Peyer's patch (tissue), 4 donors: Measurements from ENCODE around the gene VPS16. TPM values are rescaled to one million over a fixed set of nuclear protein-coding genes. Genes with fewer than 3 reads are reported as not detected.

ENCODE experiments used
- DNase-seq, 3 donors: peaks; one replicate each; pipeline ENCODE4 v3.0.0-alpha.2; 2017 to 2019
- H3K27ac ChIP-seq, 4 donors: fragments of 200-600 bp; sonication (generic); one replicate each; pipeline ENCODE4 v1.5.1; 2016 to 2019
- H3K27me3 ChIP-seq, 2 donors: fragments of 200-600 bp; sonication (generic); one replicate each; pipeline ENCODE4 v1.5.1; 2019
- H3K36me3 ChIP-seq, 3 donors: fragments of 200-600 bp; sonication (generic); one replicate each; pipeline ENCODE4 v1.5.1; 2016 to 2019
- H3K4me1 ChIP-seq, 4 donors: fragments of 200-600 bp; sonication (generic); one replicate each; pipeline ENCODE4 v1.5.1; 2016 to 2019
- H3K4me3 ChIP-seq, 4 donors: fragments of 200-600 bp; sonication (generic); 1 replicate in 3 of 4; 2 replicates in 1 of 4; pipeline ENCODE4 v1.5.1; 2016 to 2019; ENCODE audit warnings: mild to moderate bottlenecking in 1 of 4
- H3K9me3 ChIP-seq, 4 donors: fragments of 200-600 bp; sonication (generic); one replicate each; pipeline ENCODE4 v1.5.1; 2016 to 2019; ENCODE audit warnings: mild to moderate bottlenecking in 1 of 4
- CTCF ChIP-seq, 6 experiments: fragments of 450-650 bp in 4 of 6; fragments of 200-600 bp in 2 of 6; sonication (generic) in 1 of 6; IDR thresholded peaks; one replicate each; pipeline ENCODE4 v1.5.1; 2017 to 2019; ENCODE audit warnings: antibody characterized with exemption in 6 of 6, mild to moderate bottlenecking in 3 of 6, moderate library complexity in 1 of 6
- POLR2A ChIP-seq, 2 donors: fragments of 450-650 bp; IDR thresholded peaks; one replicate each; pipeline ENCODE4 v1.5.1; 2017; ENCODE audit warnings: antibody characterized with exemption in 2 of 2, mild to moderate bottlenecking in 2 of 2, moderate library complexity in 2 of 2
- total RNA-seq, 4 donors: library from RNA; depleted of rRNA; stranded (reverse); fragments of >200 nt; gene quantifications; one replicate each; pipeline ENCODE4 v1.1.0, GENCODE V29; 2016

VPS16 gene
- total RNA-seq, 4 donors from 2014 or later: 43.7 to 54.6 (median 45.1) TPM

- Histone ChIP-seq H3K9me3 (no peaks in the 10 kb centered on the region), H3K4me3 (peak overlapping the region; percentile 73 to 99 (median 94)), H3K4me1 (peaks cover 0 to 35% (median 4%) of the 10 kb centered on the region in 4 donors), H3K27ac (peak overlapping the region; percentile 77 to 91 (median 82)), H3K27me3 (no peaks in the 10 kb centered on the region), H3K36me3 (no peaks in the 10 kb centered on the region)
- peak in 2 of 3 donors; percentile 66 to 79 for DNase-seq
- no peak for TF ChIP-seq CTCF (IDR thresholded peaks at IDR 0.05)
- no peak for TF ChIP-seq POLR2A (IDR thresholded peaks at IDR 0.05)
Observed at GRCh38 chr20:2873747-2874041, 33.1 kb downstream of the VPS16 start.

- H3K4me1 ChIP-seq: peaks cover 0 to 37% (median 4%) of the 10 kb centered on the region in 4 donors
- H3K9me3 ChIP-seq: no peaks in the 10 kb centered on the region
- H3K36me3 ChIP-seq: no peaks in the 10 kb centered on the region
- no peak for DNase-seq
- H3K27ac ChIP-seq: no peak overlapping the region
- no peak for TF ChIP-seq CTCF (IDR thresholded peaks at IDR 0.05)
- H3K27me3 ChIP-seq: no peaks in the 10 kb centered on the region
- peak overlapping the region; percentile 9 to 99 (median 86) for H3K4me3 ChIP-seq
Observed at GRCh38 chr20:2874456-2874855, 33.9 kb downstream of the VPS16 start.

- DNase-seq: no peak
- H3K27me3 ChIP-seq: no peaks in the 10 kb centered on the region
- no peak overlapping the region for H3K4me3 ChIP-seq
- peaks cover 0 to 43% (median 4%) of the 10 kb centered on the region in 4 donors for H3K4me1 ChIP-seq
- no peaks in the 10 kb centered on the region for H3K36me3 ChIP-seq
- TF ChIP-seq CTCF (IDR thresholded peaks at IDR 0.05): no peak
- no peak for TF ChIP-seq POLR2A (IDR thresholded peaks at IDR 0.05)
- no peaks in the 10 kb centered on the region for H3K9me3 ChIP-seq
- no peak overlapping the region for H3K27ac ChIP-seq
Observed at GRCh38 chr20:2875690-2876203, 35.2 kb downstream of the VPS16 start.

- TF ChIP-seq POLR2A (IDR thresholded peaks at IDR 0.05) (no peak), CTCF (IDR thresholded peaks at IDR 0.05) (no peak)
- H3K27ac ChIP-seq: no peak overlapping the region
- no peaks in the 10 kb centered on the region for H3K36me3 ChIP-seq
- H3K4me1 ChIP-seq: peaks cover 0 to 29% (median 4%) of the 10 kb centered on the region in 4 donors
- DNase-seq: no peak
- H3K27me3 ChIP-seq: no peaks in the 10 kb centered on the region
- H3K4me3 ChIP-seq: no peak overlapping the region
- H3K9me3 ChIP-seq: no peaks in the 10 kb centered on the region
Observed at GRCh38 chr20:2878515-2878914, 38.0 kb downstream of the VPS16 start.

- Histone ChIP-seq H3K4me3 (no peak overlapping the region), H3K36me3 (no peaks in the 10 kb centered on the region), H3K27me3 (no peaks in the 10 kb centered on the region), H3K9me3 (no peaks in the 10 kb centered on the region), H3K4me1 (peaks cover 0 to 28% (median 4%) of the 10 kb centered on the region in 4 donors), H3K27ac (no peak overlapping the region)
- TF ChIP-seq CTCF (IDR thresholded peaks at IDR 0.05): no peak
- no peak for TF ChIP-seq POLR2A (IDR thresholded peaks at IDR 0.05)
- DNase-seq: no peak
Observed at GRCh38 chr20:2879146-2879545, 38.6 kb downstream of the VPS16 start.

- DNase-seq: no peak
Observed at GRCh38 chr20:2880650-2881049, 40.1 kb downstream of the VPS16 start.

More at GRCh38 chr20:2880650-2881049, 40.1 kb downstream of the VPS16 start:
- H3K4me1 ChIP-seq: peaks cover 0 to 22% (median 0%) of the 10 kb centered on the region in 4 donors
- no peaks in the 10 kb centered on the region for H3K36me3 ChIP-seq
- no peaks in the 10 kb centered on the region for H3K9me3 ChIP-seq
- no peaks in the 10 kb centered on the region for H3K27me3 ChIP-seq
- TF ChIP-seq POLR2A (IDR thresholded peaks at IDR 0.05): no peak
- no peak for TF ChIP-seq CTCF (IDR thresholded peaks at IDR 0.05)
- no peak overlapping the region for H3K4me3 ChIP-seq
- H3K27ac ChIP-seq: no peak overlapping the region
